ENCODE measurements around the gene SHISA9.

SHISA9 gene

DNA sequence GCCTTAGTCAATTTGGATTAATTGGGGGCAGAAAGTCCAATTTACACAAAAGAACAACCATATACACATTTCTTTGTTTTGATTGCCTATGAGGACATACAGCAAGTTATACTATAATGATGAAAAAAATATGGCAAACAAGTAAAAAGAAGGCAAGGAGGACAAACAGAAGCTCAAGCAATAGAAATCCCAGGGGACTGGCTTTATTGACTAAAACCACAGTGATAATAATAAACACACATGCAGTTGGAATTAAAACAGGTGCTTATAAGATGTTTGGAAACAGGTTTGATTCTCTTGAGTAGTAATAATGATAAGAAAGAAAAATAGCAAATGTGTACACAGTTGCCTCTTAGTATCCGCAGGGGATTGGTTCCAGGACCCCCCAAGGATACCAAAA lies 176.4 kb downstream of the SHISA9 start:
- H3K36me3 Mint-ChIP-seq: no peaks in the 10 kb centered on the region
- peaks cover 4% of the 10 kb centered on the region for H3K27me3 Mint-ChIP-seq
- no peaks in the 10 kb centered on the region for H3K9me3 Mint-ChIP-seq (ENCODE audit: low read depth)
- H3K4me3 Mint-ChIP-seq: no peak overlapping the region
- H3K4me1 Mint-ChIP-seq (ENCODE audit: low read depth): no peaks in the 10 kb centered on the region
- no peak overlapping the region for H3K27ac Mint-ChIP-seq

DNA sequence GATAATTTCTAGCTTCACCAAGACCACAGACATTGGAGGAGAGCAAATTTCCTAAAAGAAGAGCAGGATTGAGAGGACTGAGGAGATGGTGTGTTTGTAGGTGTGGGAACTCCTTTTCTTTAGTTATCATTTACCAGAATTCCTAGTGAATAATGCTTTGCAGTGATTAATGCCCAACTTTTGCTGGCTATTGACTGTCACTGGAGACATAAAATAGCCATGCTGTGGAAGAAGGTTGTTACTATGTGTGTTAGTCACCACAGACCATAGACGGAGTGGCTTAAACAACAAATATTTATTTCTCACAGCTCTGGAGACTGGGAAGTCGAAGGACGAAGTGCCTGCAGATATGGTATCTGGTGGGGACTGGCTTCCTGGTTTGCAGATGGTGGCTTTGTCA lies 179.1 kb downstream of the SHISA9 start:
- H3K27me3 Mint-ChIP-seq: peaks cover 3% of the 10 kb centered on the region
- no peak overlapping the region for H3K4me3 Mint-ChIP-seq
- H3K27ac Mint-ChIP-seq: no peak overlapping the region

GRCh38 chr16:13081825-13082331 lies 180.5 kb downstream of the SHISA9 start:
- Mint-ChIP-seq H3K4me3 (no peak overlapping the region), H3K27me3 (peaks cover 3% of the 10 kb centered on the region), H3K36me3 (no peaks in the 10 kb centered on the region), H3K4me1 (ENCODE audit: low read depth) (no peaks in the 10 kb centered on the region), H3K27ac (no peak overlapping the region), H3K9me3 (ENCODE audit: low read depth) (peaks cover 4% of the 10 kb centered on the region)

More for the DNA sequence above, 179.1 kb downstream of the SHISA9 start:
- Mint-ChIP-seq H3K9me3 (ENCODE audit: low read depth) (no peaks in the 10 kb centered on the region), H3K36me3 (no peaks in the 10 kb centered on the region), H3K4me1 (ENCODE audit: low read depth) (no peaks in the 10 kb centered on the region)

DNA sequence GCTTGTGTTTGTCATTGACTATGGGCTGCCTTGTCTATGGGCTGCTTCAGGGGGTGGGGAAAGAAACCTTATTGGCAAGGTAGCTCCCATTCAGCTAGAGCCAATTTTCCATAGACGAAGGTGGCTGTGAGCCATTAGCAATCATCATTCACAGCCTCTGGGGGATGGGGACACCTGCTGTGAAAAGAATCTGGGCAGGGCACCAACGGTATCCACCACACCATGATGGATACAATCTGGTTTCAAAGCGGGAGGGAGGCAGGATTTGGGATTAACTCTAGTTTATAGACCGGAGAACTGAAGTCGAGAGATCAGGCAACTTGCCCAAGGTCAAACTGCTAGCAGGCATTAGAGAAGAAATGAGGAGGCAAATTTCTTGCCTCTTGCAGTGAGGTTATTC lies 182.3 kb downstream of the SHISA9 start:
- Mint-ChIP-seq H3K27me3 (no peaks in the 10 kb centered on the region), H3K27ac (no peak overlapping the region), H3K36me3 (no peaks in the 10 kb centered on the region), H3K9me3 (ENCODE audit: low read depth) (peaks cover 4% of the 10 kb centered on the region), H3K4me3 (no peak overlapping the region), H3K4me1 (ENCODE audit: low read depth) (no peaks in the 10 kb centered on the region)

GRCh38 chr16:13084331-13084730 lies 182.9 kb downstream of the SHISA9 start:
- H3K4me1 Mint-ChIP-seq (ENCODE audit: low read depth): no peaks in the 10 kb centered on the region
- H3K27ac Mint-ChIP-seq: no peak overlapping the region
- no peaks in the 10 kb centered on the region for H3K36me3 Mint-ChIP-seq
- no peak overlapping the region for H3K4me3 Mint-ChIP-seq
- H3K9me3 Mint-ChIP-seq (ENCODE audit: low read depth): peaks cover 4% of the 10 kb centered on the region
- H3K27me3 Mint-ChIP-seq: no peaks in the 10 kb centered on the region

- Mint-ChIP-seq H3K36me3 (no peaks in the 10 kb centered on the region), H3K9me3 (ENCODE audit: low read depth) (peaks cover 10% of the 10 kb centered on the region)
These were observed 192.3 kb downstream of the SHISA9 start for GRCh38 chr16:13093661-13094060.

GRCh38 chr16:13095061-13095460 lies 193.7 kb downstream of the SHISA9 start:
- Mint-ChIP-seq H3K4me3 (no peak overlapping the region), H3K4me1 (ENCODE audit: low read depth) (no peaks in the 10 kb centered on the region), H3K36me3 (no peaks in the 10 kb centered on the region), H3K9me3 (ENCODE audit: low read depth) (peaks cover 6% of the 10 kb centered on the region), H3K27ac (no peak overlapping the region), H3K27me3 (peaks cover 2% of the 10 kb centered on the region)

More at GRCh38 chr16:13093661-13094060, 192.3 kb downstream of the SHISA9 start:
- H3K27ac Mint-ChIP-seq: no peak overlapping the region
- no peaks in the 10 kb centered on the region for H3K27me3 Mint-ChIP-seq
- H3K4me1 Mint-ChIP-seq (ENCODE audit: low read depth): no peaks in the 10 kb centered on the region
- no peak overlapping the region for H3K4me3 Mint-ChIP-seq

DNA sequence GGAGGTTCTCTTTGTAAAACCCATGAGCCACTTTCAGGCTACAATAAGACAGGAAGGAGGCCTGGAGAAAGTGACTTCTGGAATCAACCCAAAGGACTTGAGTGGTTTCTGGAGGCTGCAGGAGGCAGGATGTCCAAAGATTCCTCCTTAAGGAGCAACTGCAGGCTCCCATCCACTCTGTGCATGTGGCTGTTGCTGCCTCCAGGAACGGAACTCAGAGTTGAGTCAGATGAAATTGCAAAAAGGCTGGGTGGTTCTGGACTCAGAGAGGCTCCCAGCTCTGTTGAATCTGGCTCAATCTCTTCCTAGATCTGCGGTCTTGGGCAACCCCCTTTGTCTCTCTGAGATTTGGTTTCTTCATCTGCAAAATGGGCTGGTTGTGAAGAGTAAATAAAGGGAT lies 197.1 kb downstream of the SHISA9 start:
- no peaks in the 10 kb centered on the region for H3K36me3 Mint-ChIP-seq
- H3K27me3 Mint-ChIP-seq: peaks cover 2% of the 10 kb centered on the region
- no peak overlapping the region for H3K27ac Mint-ChIP-seq
- H3K9me3 Mint-ChIP-seq (ENCODE audit: low read depth): no peaks in the 10 kb centered on the region
- H3K4me3 Mint-ChIP-seq: no peak overlapping the region
- no peaks in the 10 kb centered on the region for H3K4me1 Mint-ChIP-seq (ENCODE audit: low read depth)

DNA sequence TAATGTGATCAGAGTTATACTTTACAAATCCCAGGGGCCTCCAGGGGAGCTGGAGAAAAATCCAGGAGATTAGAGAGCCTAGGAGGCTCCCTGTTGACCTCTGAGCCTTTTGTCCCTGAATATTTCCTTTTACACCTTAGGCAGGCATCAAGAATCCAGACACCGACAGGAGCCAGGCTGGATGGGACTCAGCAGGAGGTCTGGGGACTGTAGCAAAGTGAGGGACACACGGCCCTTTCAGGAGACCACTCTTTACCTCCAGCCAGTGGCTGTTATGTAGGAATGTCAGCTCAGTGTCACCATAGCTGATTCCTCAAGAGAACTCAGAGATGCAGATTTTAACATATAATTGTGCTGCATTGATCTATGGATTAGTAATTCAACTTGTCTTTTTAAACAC lies 198.4 kb downstream of the SHISA9 start:
- Mint-ChIP-seq H3K4me3 (no peak overlapping the region), H3K9me3 (ENCODE audit: low read depth) (peaks cover 8% of the 10 kb centered on the region), H3K27ac (no peak overlapping the region), H3K36me3 (no peaks in the 10 kb centered on the region), H3K27me3 (peaks cover 2% of the 10 kb centered on the region), H3K4me1 (ENCODE audit: low read depth) (no peaks in the 10 kb centered on the region)

DNA sequence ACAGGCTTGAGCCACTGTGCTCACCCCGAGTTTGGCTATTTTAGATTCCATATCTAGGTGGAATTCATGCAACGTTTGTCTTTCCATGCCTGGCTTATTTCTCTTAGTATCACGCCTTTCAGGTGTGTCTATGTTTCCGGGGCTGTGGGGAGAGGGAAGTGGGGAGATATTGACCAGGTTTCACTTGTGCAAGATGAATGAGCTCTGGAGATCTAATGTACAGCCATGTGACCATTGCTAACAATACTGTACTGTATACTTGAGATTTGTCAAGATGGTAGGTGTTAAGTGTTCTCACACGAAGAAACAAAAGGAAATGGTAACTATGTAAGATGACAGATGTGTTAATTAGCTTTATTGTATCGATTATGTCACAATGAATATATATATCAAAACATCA lies 199.6 kb downstream of the SHISA9 start:
- Mint-ChIP-seq H3K9me3 (ENCODE audit: low read depth) (peaks cover 8% of the 10 kb centered on the region), H3K27me3 (peaks cover 2% of the 10 kb centered on the region), H3K36me3 (no peaks in the 10 kb centered on the region), H3K4me1 (ENCODE audit: low read depth) (no peaks in the 10 kb centered on the region), H3K27ac (no peak overlapping the region), H3K4me3 (no peak overlapping the region)

- peaks cover 8% of the 10 kb centered on the region for H3K9me3 Mint-ChIP-seq (ENCODE audit: low read depth)
- H3K36me3 Mint-ChIP-seq: no peaks in the 10 kb centered on the region
- H3K27ac Mint-ChIP-seq: no peak overlapping the region
- no peak overlapping the region for H3K4me3 Mint-ChIP-seq
- peaks cover 2% of the 10 kb centered on the region for H3K27me3 Mint-ChIP-seq
- H3K4me1 Mint-ChIP-seq (ENCODE audit: low read depth): no peaks in the 10 kb centered on the region
These were observed 200.4 kb downstream of the SHISA9 start for GRCh38 chr16:13101828-13102227.

GRCh38 chr16:13102401-13102800 lies 201.0 kb downstream of the SHISA9 start:
- no peaks in the 10 kb centered on the region for H3K36me3 Mint-ChIP-seq
- H3K27ac Mint-ChIP-seq: no peak overlapping the region
- H3K4me3 Mint-ChIP-seq: no peak overlapping the region
- no peaks in the 10 kb centered on the region for H3K4me1 Mint-ChIP-seq (ENCODE audit: low read depth)
- H3K27me3 Mint-ChIP-seq: peaks cover 2% of the 10 kb centered on the region
- H3K9me3 Mint-ChIP-seq (ENCODE audit: low read depth): peaks cover 8% of the 10 kb centered on the region

DNA sequence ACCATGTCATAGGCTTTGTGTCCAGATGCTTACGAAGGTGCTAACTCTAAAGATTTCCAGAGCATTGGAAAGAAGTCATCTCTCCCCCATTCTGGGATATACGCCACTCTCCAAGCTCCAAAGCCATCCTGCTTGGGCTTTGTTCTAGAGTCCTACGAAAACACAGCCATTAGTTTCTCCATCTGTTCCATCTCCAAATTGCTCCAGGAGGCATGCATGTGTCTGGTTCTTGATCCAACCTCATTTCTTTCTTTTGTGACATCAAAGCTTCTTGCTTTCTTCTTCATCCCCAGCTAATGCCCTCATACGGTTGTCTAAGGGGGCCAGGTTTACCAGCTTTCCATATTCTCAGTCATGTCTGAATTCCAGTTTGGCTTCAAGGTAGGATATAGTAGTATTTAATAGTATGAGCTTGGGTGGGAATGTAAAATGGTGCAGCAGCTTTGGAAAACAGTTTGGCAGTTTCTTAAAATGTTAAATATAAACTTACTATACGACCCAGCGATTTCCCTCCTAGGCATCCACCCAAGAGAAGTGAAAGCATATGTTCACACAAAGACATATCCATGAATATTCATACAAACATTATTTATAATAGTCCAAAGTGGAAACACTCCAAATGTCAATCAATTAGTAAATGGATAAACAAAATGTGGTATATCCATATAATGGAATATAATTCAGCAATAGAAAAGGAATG lies 202.6 kb downstream of the SHISA9 start:
- Mint-ChIP-seq H3K27me3 (peaks cover 2% of the 10 kb centered on the region), H3K4me1 (ENCODE audit: low read depth) (no peaks in the 10 kb centered on the region), H3K27ac (no peak overlapping the region), H3K36me3 (no peaks in the 10 kb centered on the region), H3K9me3 (ENCODE audit: low read depth) (peaks cover 8% of the 10 kb centered on the region), H3K4me3 (no peak overlapping the region)

DNA sequence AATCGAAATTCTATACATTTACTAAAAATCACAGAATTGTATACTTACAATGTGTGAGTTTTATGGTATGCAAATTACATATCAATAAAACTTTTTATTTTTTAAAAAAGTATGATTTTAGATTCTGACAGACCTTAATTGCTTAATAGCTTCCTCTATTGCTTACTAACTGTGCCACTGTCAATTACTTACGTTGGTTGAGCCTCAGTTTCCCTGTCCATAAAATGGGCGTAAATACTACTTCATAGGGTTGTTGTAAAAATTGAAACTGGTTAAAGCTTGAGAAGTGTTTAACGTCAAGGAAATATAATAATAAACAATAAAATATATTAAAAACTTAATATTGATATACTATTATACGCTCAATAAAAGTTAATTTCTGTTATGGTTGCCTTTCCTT lies 203.4 kb downstream of the SHISA9 start:
- H3K27ac Mint-ChIP-seq: no peak overlapping the region
- no peaks in the 10 kb centered on the region for H3K27me3 Mint-ChIP-seq
- no peaks in the 10 kb centered on the region for H3K4me1 Mint-ChIP-seq (ENCODE audit: low read depth)
- no peak overlapping the region for H3K4me3 Mint-ChIP-seq
- H3K9me3 Mint-ChIP-seq (ENCODE audit: low read depth): peaks cover 8% of the 10 kb centered on the region
- H3K36me3 Mint-ChIP-seq: no peaks in the 10 kb centered on the region

GRCh38 chr16:13105427-13105826 lies 204.0 kb downstream of the SHISA9 start:
- Mint-ChIP-seq H3K27ac (no peak overlapping the region), H3K27me3 (no peaks in the 10 kb centered on the region), H3K4me3 (no peak overlapping the region), H3K36me3 (no peaks in the 10 kb centered on the region), H3K9me3 (ENCODE audit: low read depth) (peaks cover 8% of the 10 kb centered on the region), H3K4me1 (ENCODE audit: low read depth) (no peaks in the 10 kb centered on the region)

GRCh38 chr16:13106464-13106863 lies 205.1 kb downstream of the SHISA9 start:
- no peaks in the 10 kb centered on the region for H3K36me3 Mint-ChIP-seq
- peaks cover 8% of the 10 kb centered on the region for H3K9me3 Mint-ChIP-seq (ENCODE audit: low read depth)
- H3K4me3 Mint-ChIP-seq: no peak overlapping the region
- H3K4me1 Mint-ChIP-seq (ENCODE audit: low read depth): no peaks in the 10 kb centered on the region
- no peaks in the 10 kb centered on the region for H3K27me3 Mint-ChIP-seq
- no peak overlapping the region for H3K27ac Mint-ChIP-seq

Data from activated naive CD8-positive, alpha-beta T cell (primary cell).